ENCODE results near the gene MPDZ.

DNA sequence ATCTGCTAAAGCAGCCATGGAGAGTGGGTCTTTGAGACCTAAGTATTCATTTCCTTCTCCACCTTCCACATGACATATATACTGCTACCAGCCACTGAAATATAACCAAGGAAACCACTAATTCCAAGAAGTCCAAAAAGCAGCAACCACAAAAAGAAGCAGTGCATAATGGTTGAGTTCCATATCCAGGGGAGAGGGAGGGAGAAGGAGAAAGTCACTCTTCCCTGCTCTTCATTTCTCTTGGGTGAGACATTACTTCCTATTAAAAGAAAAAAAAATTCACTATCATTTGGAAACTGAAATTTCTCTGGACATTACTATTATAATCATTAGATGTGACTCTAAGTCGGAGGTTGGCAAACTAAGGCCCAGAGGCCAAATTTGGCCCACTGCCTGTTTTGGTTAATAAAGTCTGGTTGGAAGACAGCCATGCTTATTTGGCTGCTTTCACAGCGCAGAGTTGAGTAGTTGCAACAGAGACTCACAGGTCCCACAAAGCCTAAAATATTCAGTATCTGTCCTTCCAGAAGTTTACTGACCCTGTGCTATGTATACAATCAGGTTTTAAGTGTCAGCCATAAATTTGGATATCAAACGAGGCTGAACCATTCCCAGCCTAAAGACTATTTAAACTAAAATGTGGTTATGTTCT, 168.6 kb downstream of the MPDZ start:
- TF ChIP-seq, protein P1, sequence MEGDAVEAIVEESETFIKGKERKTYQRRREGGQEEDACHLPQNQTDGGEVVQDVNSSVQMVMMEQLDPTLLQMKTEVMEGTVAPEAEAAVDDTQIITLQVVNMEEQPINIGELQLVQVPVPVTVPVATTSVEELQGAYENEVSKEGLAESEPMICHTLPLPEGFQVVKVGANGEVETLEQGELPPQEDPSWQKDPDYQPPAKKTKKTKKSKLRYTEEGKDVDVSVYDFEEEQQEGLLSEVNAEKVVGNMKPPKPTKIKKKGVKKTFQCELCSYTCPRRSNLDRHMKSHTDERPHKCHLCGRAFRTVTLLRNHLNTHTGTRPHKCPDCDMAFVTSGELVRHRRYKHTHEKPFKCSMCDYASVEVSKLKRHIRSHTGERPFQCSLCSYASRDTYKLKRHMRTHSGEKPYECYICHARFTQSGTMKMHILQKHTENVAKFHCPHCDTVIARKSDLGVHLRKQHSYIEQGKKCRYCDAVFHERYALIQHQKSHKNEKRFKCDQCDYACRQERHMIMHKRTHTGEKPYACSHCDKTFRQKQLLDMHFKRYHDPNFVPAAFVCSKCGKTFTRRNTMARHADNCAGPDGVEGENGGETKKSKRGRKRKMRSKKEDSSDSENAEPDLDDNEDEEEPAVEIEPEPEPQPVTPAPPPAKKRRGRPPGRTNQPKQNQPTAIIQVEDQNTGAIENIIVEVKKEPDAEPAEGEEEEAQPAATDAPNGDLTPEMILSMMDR (IDR thresholded peaks at IDR 0.05 in 4 of 5, conservative IDR thresholded peaks at IDR 0.05 in 1 of 5), result no peak
- TF ChIP-seq POLR2A (IDR thresholded peaks at IDR 0.05), result no peak

Data from gastrocnemius medialis (tissue), 4 donors.